Pancreas (tissue), 10 donors: ENCODE measurements around the gene GALNT17. TPM values are rescaled to one million over a fixed set of nuclear protein-coding genes. Genes with fewer than 3 reads are reported as not detected.

Source experiments
- ATAC-seq, 4 donors: fragments of 200-7000 bp; cut with Tn5 transposase; one replicate each; pipeline versions ENCODE4 v1.8.0 to v1.9.1; 2020; ENCODE audit warnings: mild to moderate bottlenecking in 4 of 4, moderate library complexity in 4 of 4
- DNase-seq, 6 donors: peaks; one replicate each; pipeline ENCODE4 v3.0.0-alpha.2; 2020
- FAIRE-seq: peaks from 2 replicates; lab custom pipeline; 2012; peaks lifted over from hg19 to GRCh38; lab: Jason Lieb, UNC
- H3K27ac ChIP-seq, 4 donors: fragments of 200-600 bp; sonication (generic); 1 replicate in 3 of 4; 2 replicates in 1 of 4; pipeline versions ENCODE4 v1.5.0 to v1.8.0; 2020
- H3K27me3 ChIP-seq, 4 donors: fragments of 200-600 bp; one replicate each; pipeline ENCODE4 v1.8.0; 2021
- H3K36me3 ChIP-seq, 3 donors: fragments of 200-600 bp; sonication (generic) in 1 of 3; one replicate each; pipeline versions ENCODE4 v1.5.0 to v1.8.0; 2020 to 2021
- H3K4me1 ChIP-seq, 3 donors: fragments of 200-600 bp; one replicate each; pipeline ENCODE4 v1.8.0; 2021
- H3K4me3 ChIP-seq, 4 donors: fragments of 200-600 bp; sonication (generic) in 2 of 4; one replicate each; pipeline versions ENCODE4 v1.5.0 to v1.8.0; 2020 to 2021
- H3K9me3 ChIP-seq, 4 donors: fragments of 200-600 bp; one replicate each; pipeline ENCODE4 v1.8.0; 2021
- WGBS, 2 donors: extraction: QIAGEN DNeasy Blood & Tissue Kit; methylation state at CpG; one replicate each; pipeline ENCODE4 v1.1.7; 2013; 5-methylcytosine and 5-hydroxymethylcytosine counted together
- intact Hi-C, 3 donors: fragments of 100-400 bp; cut with DNase I; formaldehyde crosslinking; loops; one replicate each; pipeline versions ENCODE4 v1.11.1 to v1.14.2; 2022
- polyA plus RNA-seq, 2 donors: library from polyadenylated mRNA; stranded (reverse); fragments of 200-250 nt; gene quantifications; one replicate each; pipeline ENCODE4 v1.2.3, GENCODE V29; 2013
- total RNA-seq, 6 donors: library from RNA; stranded (reverse); fragmentation: NEBNext Ultra II Directional in 4 of 6; extraction: Animal tissue kit (Norgen Biotek cat#: 25700) in 4 of 6; gene quantifications; one replicate each; pipeline versions ENCODE4 v1.2.1 to v1.2.4, GENCODE V29; 2021 to 2023
- TF ChIP-seq, protein P1 (sequence below), 4 donors: fragments of 200-600 bp; sonication (generic) in 3 of 4; IDR thresholded peaks; one replicate each; pipeline versions ENCODE4 v1.5.0 to v1.8.0; 2021; ENCODE audit warnings: antibody characterized with exemption in 4 of 4
- donor health status: healthy with polysubstance abuse.
- donor health status: DM: no; HTN: no; CAD: no; lungs with moderate emphysema.
- donor health status: DM: no; HTN: no; CAD: no.
- donor health status: control.
- donor health status: control.
- donor health status: Bipolar disorder and iron deficiency.
- donor health status: DM: yes; HTN: yes; CAD: no.
- donor health status: DM: no; HTN: no; CAD: no.
- donor health status: DM: no; HTN: no; CAD: no.
- donor health status: DM: yes; HTN: yes; CAD: no.

Gene GALNT17
- total and polyA plus RNA-seq, 8 donors, result 0.70 to 4.6 (median 2.9) TPM

DNA sequence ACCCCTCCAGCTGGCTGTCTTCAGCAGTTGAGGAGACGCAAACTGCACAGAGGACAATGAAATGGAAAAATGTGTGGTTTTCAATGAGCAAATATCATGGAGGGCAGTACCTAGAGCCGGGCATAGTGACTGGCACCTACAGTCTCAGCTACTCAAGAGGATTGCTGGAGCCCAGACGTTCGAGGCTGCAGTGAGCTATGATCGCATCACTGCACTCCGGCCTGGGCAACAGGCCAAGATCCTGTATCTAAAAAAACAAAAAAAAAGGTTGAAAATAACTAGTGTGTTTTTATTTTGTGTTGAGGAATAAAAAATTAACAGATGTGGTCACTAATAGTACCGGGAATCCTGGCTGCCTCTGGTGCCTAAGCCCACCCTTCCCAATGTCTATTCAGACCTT lies 345.5 kb downstream of the GALNT17 start:
- FAIRE-seq, result no peak
- H3K36me3 ChIP-seq, result no peaks in the 10 kb centered on the region
- no peak for ATAC-seq
- no peaks in the 10 kb centered on the region for H3K27me3 ChIP-seq
- no peaks in the 10 kb centered on the region for H3K4me1 ChIP-seq
- DNase-seq, result no peak
- no peaks in the 10 kb centered on the region for H3K9me3 ChIP-seq
- intact Hi-C loops, result no loop called here
- WGBS, 2 donors, result 71 to 73% methylated on average over 7 of the region's 7 CpGs
- no peak overlapping the region for H3K27ac ChIP-seq
- TF ChIP-seq, protein P1, sequence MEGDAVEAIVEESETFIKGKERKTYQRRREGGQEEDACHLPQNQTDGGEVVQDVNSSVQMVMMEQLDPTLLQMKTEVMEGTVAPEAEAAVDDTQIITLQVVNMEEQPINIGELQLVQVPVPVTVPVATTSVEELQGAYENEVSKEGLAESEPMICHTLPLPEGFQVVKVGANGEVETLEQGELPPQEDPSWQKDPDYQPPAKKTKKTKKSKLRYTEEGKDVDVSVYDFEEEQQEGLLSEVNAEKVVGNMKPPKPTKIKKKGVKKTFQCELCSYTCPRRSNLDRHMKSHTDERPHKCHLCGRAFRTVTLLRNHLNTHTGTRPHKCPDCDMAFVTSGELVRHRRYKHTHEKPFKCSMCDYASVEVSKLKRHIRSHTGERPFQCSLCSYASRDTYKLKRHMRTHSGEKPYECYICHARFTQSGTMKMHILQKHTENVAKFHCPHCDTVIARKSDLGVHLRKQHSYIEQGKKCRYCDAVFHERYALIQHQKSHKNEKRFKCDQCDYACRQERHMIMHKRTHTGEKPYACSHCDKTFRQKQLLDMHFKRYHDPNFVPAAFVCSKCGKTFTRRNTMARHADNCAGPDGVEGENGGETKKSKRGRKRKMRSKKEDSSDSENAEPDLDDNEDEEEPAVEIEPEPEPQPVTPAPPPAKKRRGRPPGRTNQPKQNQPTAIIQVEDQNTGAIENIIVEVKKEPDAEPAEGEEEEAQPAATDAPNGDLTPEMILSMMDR (IDR thresholded peaks at IDR 0.05), result no peak
- no peak overlapping the region for H3K4me3 ChIP-seq

DNA sequence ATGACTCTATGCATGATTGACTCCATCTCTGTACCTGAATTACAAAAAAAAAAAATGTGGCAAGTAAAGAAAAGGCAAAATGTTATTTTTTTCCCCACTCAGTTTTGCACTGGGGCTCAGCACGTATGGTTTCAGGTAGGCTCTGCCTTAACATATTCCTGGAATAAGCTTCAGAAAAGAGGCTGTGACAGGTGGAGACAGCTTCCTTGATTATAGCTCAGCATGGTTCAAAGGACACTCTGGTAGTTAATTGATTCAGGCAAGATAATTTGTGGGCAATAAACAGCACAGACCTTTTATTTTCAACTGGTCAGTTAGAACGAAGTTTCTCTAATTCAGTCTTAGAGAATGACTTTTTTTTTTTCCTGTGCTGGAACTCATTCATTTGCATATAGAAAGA lies 347.3 kb downstream of the GALNT17 start:
- intact Hi-C loops, result no loop called here
- Histone ChIP-seq H3K4me3 (no peak overlapping the region), H3K4me1 (no peaks in the 10 kb centered on the region), H3K9me3 (no peaks in the 10 kb centered on the region), H3K36me3 (no peaks in the 10 kb centered on the region), H3K27ac (no peak overlapping the region), H3K27me3 (no peaks in the 10 kb centered on the region)
- TF ChIP-seq, protein P1 (IDR thresholded peaks at IDR 0.05), result no peak
- DNase-seq, result no peak
- no peak for FAIRE-seq
- WGBS, 2 donors, result 54% methylated on average over 2 of the region's 2 CpGs
- no peak for ATAC-seq

DNA sequence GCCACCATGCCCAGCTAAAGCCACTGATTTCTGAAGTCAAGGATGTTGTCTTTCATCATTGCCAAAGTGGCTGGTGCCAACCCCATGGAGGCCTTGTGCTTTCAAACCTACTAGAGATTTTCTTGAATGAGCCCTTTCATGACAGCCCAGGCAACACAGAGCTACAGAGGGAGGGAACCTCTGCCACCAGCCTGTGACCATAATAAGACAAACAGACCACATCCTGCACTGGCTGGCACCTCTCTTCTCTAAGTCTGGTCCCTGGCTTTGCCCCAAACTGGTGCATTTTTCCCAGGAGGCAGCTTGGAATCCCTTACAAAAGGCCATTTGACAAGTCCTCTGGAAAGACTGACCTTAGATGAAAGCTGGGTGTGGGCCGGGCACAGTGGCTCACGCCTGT lies 348.8 kb downstream of the GALNT17 start:
- H3K4me3 ChIP-seq, result no peak overlapping the region
- H3K9me3 ChIP-seq, result no peaks in the 10 kb centered on the region
- no peaks in the 10 kb centered on the region for H3K27me3 ChIP-seq
- no peaks in the 10 kb centered on the region for H3K36me3 ChIP-seq
- H3K4me1 ChIP-seq, result no peaks in the 10 kb centered on the region
- 96 to 100% methylated on average over 2 of the region's 2 CpGs for WGBS, 2 donors
- no peak for ATAC-seq
- no peak overlapping the region for H3K27ac ChIP-seq
- TF ChIP-seq, protein P1 (IDR thresholded peaks at IDR 0.05), result no peak
- no peak for DNase-seq
- intact Hi-C loops, result no loop called here
- FAIRE-seq, result no peak

DNA sequence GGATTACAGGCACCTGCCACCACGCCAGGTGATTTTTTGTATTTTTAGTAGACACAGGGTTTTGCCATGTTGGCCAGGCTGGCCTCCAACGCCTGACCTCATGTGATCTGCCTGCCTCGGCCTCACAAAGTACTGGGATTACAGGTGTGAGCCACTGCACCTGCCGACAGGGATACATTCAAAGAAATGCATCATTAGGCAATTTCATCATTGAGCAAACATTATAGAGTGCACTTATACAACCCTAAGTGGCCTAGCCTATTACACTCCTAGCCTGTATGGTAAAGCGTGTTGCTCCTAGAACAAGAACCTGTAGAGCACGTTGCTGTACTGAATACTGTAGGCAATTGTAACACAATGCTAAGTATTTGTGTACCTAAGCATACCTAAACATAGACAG lies 350.3 kb downstream of the GALNT17 start:
- no peak for FAIRE-seq
- Histone ChIP-seq H3K27me3 (no peaks in the 10 kb centered on the region), H3K9me3 (no peaks in the 10 kb centered on the region), H3K36me3 (no peaks in the 10 kb centered on the region), H3K27ac (no peak overlapping the region), H3K4me3 (no peak overlapping the region), H3K4me1 (no peaks in the 10 kb centered on the region)
- intact Hi-C loops, result no loop called here
- DNase-seq, result no peak
- TF ChIP-seq, protein P1 (IDR thresholded peaks at IDR 0.05), result no peak
- ATAC-seq, result no peak
- 86 to 87% methylated on average over 6 of the region's 6 CpGs for WGBS, 2 donors

DNA sequence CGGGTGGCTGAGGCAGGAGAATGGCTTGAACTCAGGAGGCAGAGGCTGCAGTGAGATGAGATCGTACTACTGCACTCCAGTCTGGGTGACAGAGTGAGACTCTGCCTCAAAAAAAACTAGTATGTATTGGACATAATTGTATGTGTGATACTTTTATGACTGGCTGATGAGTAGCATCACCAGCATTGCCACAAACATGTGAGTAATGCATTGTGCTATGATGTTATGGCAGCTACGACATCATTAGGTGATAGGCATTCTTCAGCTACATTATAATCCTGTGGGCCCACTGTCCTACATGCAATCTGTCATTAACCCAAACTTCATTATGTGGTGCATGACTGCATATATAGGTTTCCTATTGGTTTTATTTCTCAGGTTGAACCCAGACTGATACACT lies 352.4 kb downstream of the GALNT17 start:
- H3K4me1 ChIP-seq, result no peaks in the 10 kb centered on the region
- intact Hi-C loops, result no loop called here
- H3K27ac ChIP-seq, result no peak overlapping the region
- H3K36me3 ChIP-seq, result no peaks in the 10 kb centered on the region
- FAIRE-seq (no peak), ATAC-seq (no peak), DNase-seq (no peak)
- WGBS, 2 donors, result 91% methylated on average over 3 of the region's 3 CpGs
- TF ChIP-seq, protein P1 (IDR thresholded peaks at IDR 0.05), result no peak
- H3K27me3 ChIP-seq, result no peaks in the 10 kb centered on the region
- no peaks in the 10 kb centered on the region for H3K9me3 ChIP-seq
- no peak overlapping the region for H3K4me3 ChIP-seq
